ENCODE results near the gene TTLL5. TPM values are rescaled to one million over a fixed set of nuclear protein-coding genes. Genes with fewer than 3 reads are reported as not detected.

Gene TTLL5
- total RNA-seq, 1 experiment from 2014 or later: 35.7 TPM

GRCh38 chr14:75732888-75733287, 71.8 kb downstream of the TTLL5 start:
- TF ChIP-seq CTCF (conservative IDR thresholded peaks at IDR 0.05): no peak
- no peak overlapping the region for H4K5ac ChIP-seq (ENCODE audit: insufficient read length, low read depth, low read length)
- H3K27ac Mint-ChIP-seq: no peak overlapping the region
- H3K23me2 ChIP-seq (ENCODE audit: insufficient read length, low read depth, low read length, poor library complexity, severe bottlenecking): no peaks in the 10 kb centered on the region
- H3T11ph ChIP-seq (ENCODE audit: low read length): no peak overlapping the region
- peaks cover 0 to 26% (median 12%) of the 10 kb centered on the region in 3 experiments; a peak in 5 of 7 replicates for H3K36me3 Mint-ChIP-seq (ENCODE audit: insufficient read depth in 1 of 3, low read depth in 3 of 3)
- H3K56ac ChIP-seq (ENCODE audit: insufficient read length, low read depth, low read length): no peak overlapping the region
- H4K8ac ChIP-seq (replicated peaks; ENCODE audit: insufficient read length, low read depth, low read length): no peak overlapping the region
- no peak overlapping the region for H3K4me2 ChIP-seq (ENCODE audit: insufficient read depth, insufficient read length, low read length)
- no peaks in the 10 kb centered on the region for H3K4me1 ChIP-seq (ENCODE audit: insufficient read depth, low read length)
- no peak overlapping the region for H2AFZ ChIP-seq (ENCODE audit: low read length)
- no peak overlapping the region for H3K4me3 Mint-ChIP-seq
- no peaks in the 10 kb centered on the region for H4K20me1 ChIP-seq (ENCODE audit: control insufficient read depth, insufficient read depth, insufficient read length)
- H2BK120ac ChIP-seq (ENCODE audit: low read depth, low read length, poor library complexity, severe bottlenecking): no peak overlapping the region
- H3K18ac ChIP-seq (ENCODE audit: insufficient read length, low read depth, low read length): no peak overlapping the region
- H4K91ac ChIP-seq (ENCODE audit: insufficient read length, low read depth, low read length): no peak overlapping the region
- no peaks in the 10 kb centered on the region for H3K9me3 ChIP-seq (ENCODE audit: control insufficient read depth, low read depth, low read length)
- no CpG with 5 or more reads among the region's 3 CpGs for WGBS (ENCODE audit: extremely low coverage, insufficient read length, low lambda C conversion rate)
- H2BK15ac ChIP-seq (ENCODE audit: low read depth, low read length): no peak overlapping the region
- no peaks in the 10 kb centered on the region for H3K79me2 ChIP-seq (ENCODE audit: insufficient read depth, low read length)
- H3K27me3 Mint-ChIP-seq (ENCODE audit: low read depth): no peaks in the 10 kb centered on the region
- H2BK20ac ChIP-seq (ENCODE audit: low read depth, low read length, poor library complexity, severe bottlenecking): no peak overlapping the region
- H2BK5ac ChIP-seq (ENCODE audit: insufficient read length, low read length): no peak overlapping the region
- no peak overlapping the region for H2AK5ac ChIP-seq (ENCODE audit: insufficient read length, low read length)
- H3K23ac ChIP-seq (ENCODE audit: insufficient read length, low read depth, low read length): no peak overlapping the region
- H3K4me1 Mint-ChIP-seq: peaks cover 5 to 8% of the 10 kb centered on the region in 2 experiments
- no peaks in the 10 kb centered on the region; the same call in 1 of the 2 replicates for H3K27me3 ChIP-seq (ENCODE audit: insufficient read depth, low read length)
- no peaks in the 10 kb centered on the region for H3K79me1 ChIP-seq (ENCODE audit: insufficient read depth, low read depth, low read length, poor library complexity, severe bottlenecking)
- H2BK12ac ChIP-seq (ENCODE audit: insufficient read length, low read depth, low read length): no peak overlapping the region
- no peak overlapping the region for H3K4ac ChIP-seq (ENCODE audit: low read depth, low read length)
- H3K9me3 Mint-ChIP-seq: no peaks in the 10 kb centered on the region
- DNase-seq: no peak
- H3K14ac ChIP-seq (ENCODE audit: insufficient read depth, low read length): no peak overlapping the region
- no peak overlapping the region for H3K27ac ChIP-seq (ENCODE audit: insufficient read length, low read depth, low read length)
- no peak overlapping the region for H3K9ac ChIP-seq (ENCODE audit: extremely low read depth, insufficient read length, low read length)
